Smooth muscle cell of the pulmonary artery (primary cell): ENCODE data around the gene PCDHB4. TPM values are rescaled to one million over a fixed set of nuclear protein-coding genes. Genes with fewer than 3 reads are reported as not detected.

Experiments
- total RNA-seq: library from RNA; depleted of rRNA; stranded (reverse); fragments of >200 nt; gene quantifications from 2 replicates; pipeline ENCODE4 v1.2.3, GENCODE V29; 2014

Gene PCDHB4
- total RNA-seq, result 0.20 and 0.59 TPM in 2 replicates

DNA sequence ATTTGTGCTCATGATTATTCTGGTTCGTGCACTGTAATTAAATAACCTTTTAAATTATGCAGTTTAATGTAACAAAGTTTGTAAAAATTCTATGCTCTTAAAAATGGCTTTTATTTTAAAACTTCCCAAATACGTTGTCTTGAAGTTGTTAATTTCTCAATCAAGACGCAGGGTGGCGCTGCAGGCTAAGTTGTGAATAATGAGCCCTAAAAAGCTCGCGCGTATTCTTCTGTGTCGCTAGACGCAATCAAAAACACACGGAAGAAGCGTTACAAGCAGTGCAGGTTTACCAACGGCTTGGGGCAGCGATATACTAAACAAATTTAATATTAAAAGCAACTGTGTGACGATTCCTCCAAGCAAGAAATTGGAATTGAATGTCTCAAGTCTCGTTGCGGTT is at the start of gene PCDHB4:
Gene PCDHB4 (plus strand): TSS at position 256 of the 400 bp plus-strand sequence. CDS start 181 bp downstream, outside the sequence.

DNA sequence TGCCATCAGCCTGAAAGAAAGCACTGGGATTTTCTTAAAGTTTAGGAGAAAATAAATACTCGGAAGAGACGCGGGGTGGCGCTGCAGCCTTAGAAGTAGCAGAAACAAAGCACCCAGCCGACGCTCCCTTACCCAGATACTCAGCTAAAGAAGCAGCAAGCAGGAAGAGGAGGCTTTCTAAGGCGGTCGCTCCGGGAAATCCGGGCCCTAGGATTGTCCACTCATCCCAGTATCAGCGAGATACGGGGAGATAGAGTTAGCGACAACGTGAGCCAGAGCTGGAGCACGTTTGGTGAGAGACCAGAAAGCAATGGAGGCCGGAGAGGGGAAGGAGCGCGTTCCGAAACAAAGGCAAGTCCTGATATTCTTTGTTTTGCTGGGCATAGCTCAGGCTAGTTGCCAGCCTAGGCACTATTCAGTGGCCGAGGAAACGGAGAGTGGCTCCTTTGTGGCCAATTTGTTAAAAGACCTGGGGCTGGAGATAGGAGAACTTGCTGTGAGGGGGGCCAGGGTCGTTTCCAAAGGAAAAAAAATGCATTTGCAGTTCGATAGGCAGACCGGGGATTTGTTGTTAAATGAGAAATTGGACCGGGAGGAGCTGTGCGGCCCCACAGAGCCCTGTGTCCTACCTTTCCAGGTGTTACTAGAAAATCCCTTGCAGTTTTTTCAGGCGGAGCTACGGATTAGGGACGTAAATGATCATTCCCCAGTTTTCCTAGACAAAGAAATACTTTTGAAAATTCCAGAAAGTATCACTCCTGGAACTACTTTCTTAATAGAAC is 26.9 kb upstream of the PCDHB4 start, which contains the start of gene PCDHB2:
Gene PCDHB2 (plus strand): TSS at position 135 of the 782 bp plus-strand sequence. CDS start 176 bp downstream, at position 311.

DNA sequence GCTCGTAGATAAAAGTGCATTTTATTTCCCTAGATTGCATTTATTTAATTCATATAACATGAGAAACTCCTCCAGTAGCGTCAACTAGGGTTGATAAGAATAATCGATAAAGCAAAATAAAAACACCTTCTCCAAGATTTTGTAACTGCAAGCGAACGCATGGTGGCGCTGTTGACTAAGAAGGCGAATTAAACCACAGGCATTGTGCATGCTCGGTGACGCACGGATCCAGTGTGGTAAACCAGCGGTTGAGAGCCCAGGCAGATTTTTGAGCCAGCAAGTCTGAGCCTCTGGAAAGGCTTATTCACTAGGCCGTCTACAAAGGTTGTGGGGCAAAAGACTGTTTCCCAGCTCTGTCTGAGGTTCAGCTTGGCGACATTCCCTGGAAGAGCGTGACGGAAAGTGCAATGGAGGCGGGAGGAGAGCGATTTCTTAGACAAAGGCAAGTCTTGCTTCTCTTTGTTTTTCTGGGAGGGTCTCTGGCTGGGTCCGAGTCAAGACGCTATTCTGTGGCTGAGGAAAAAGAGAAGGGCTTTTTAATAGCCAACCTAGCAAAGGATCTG is 21.3 kb upstream of the PCDHB4 start, which contains the start of gene PCDHB3:
Gene PCDHB3 (plus strand): TSS at position 231 of the 563 bp plus-strand sequence. CDS start 177 bp downstream, at position 408.

DNA sequence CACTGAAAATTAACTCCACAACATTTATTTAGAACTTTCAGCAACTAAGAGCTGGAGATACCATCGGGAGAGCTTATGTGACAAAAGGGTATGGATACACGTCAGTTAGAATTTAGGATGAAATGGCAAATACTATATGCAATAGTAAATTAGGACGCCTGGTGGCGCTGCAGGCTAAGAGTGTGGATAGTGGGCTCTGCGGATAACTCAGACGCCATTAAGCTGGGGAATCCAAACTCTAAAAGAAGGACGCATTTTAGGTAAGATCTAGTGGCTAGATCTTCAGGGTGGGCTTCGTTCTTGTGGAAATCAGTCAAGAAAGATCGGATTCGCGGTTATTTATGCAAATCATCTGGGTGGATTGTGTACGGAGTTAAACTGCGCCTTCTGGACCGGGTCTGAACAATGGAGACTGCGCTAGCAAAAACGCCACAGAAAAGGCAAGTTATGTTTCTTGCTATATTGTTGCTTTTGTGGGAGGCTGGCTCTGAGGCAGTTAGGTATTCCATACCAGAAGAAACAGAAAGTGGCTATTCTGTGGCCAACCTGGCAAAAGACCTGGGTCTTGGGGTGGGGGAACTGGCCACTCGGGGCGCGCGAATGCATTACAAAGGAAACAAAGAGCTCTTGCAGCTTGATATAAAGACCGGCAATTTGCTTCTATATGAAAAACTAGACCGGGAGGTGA is 13.6 kb downstream of the PCDHB4 start, which contains the start of gene PCDHB5:
Gene PCDHB5 (plus strand): TSS at position 177 of the 688 bp plus-strand sequence. CDS start 229 bp downstream, at position 406.

DNA sequence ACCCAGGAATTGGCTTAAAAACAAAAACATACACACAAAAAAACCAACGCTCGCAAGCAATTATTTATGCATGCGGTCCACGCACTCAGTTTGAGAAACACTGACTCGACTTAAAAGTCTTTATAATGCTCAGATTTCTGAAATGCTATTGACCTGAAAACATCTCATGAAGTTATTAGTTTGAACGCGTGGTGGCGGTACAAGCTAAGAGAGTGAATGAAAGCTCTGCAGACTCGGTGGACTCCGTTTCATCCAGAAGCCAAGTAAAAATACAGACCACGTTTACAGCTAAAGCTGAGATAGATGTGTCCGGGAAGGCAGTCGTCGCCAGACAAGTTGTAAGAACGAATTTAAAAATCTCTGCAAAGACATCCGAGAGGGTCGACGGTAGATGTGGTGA is 28.2 kb downstream of the PCDHB4 start, which contains the start of gene PCDHB6:
Gene PCDHB6 (plus strand): TSS at position 246 of the 400 bp plus-strand sequence. CDS start 201 bp downstream, outside the sequence.

DNA sequence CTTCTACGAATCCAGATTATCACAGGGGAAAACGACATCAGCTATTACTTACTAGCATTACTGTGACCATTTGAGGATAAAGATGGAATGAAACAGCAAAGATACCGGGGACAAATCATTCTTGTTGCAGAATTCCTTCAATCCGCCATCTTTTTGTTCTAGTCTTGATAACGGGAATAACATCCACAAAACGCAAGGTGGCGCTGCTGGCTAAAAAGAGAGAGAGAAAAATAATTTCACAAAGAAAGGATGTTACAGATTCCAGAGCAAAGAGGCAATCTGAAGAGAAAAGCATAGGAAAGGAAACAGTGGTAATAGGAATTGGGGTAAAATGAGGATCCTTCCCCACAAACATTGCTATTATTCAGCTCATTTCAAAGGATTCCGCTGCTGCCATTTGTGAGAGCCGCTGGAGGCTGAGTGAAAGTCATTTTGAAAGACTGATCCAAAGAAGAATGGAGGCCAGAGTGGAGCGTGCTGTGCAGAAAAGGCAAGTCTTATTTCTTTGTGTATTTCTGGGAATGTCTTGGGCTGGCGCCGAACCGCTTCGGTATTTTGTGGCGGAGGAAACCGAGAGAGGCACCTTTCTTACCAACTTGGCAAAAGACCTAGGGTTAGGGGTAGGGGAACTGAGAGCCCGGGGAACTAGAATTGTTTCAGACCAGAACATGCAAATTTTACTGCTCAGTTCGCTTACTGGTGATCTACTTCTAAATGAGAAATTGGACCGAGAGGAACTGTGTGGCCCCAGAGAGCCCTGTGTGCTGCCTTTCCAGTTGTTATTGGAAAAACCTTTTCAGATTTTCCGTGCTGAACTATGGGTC is 51.0 kb downstream of the PCDHB4 start, which contains the start of gene PCDHB7:
Gene PCDHB7 (plus strand): TSS at position 264 of the 824 bp plus-strand sequence. CDS start 192 bp downstream, at position 456.

Other genes starting within 250 kb of the PCDHB4 start
- 0.07 and 0.33 TPM in 2 replicates for gene PCDHA12, start 246.5 kb upstream of the PCDHB4 start, total RNA-seq
- gene PCDHA13, start 239.7 kb upstream of the PCDHB4 start, total RNA-seq, result 0.10 and 0.20 TPM in 2 replicates
- gene PCDHAC1, start 195.5 kb upstream of the PCDHB4 start, total RNA-seq, result 0.07 and 0.26 TPM in 2 replicates
- 0.43 and 1.3 TPM in 2 replicates for gene PCDHAC2, start 155.3 kb upstream of the PCDHB4 start, total RNA-seq
- gene PCDHB1, start 70.4 kb upstream of the PCDHB4 start, total RNA-seq, result not detected in 2 replicates
- gene PCDHB2, start 27.2 kb upstream of the PCDHB4 start, total RNA-seq, result 3.6 and 4.4 TPM in 2 replicates
- 0.79 and 1.6 TPM in 2 replicates for gene PCDHB3, start 21.3 kb upstream of the PCDHB4 start, total RNA-seq
- gene PCDHB5, start 13.4 kb downstream of the PCDHB4 start, total RNA-seq, result 0.36 and 2.2 TPM in 2 replicates
- 0.20 and 0.36 TPM in 2 replicates for gene PCDHB6, start 28.2 kb downstream of the PCDHB4 start, total RNA-seq
- 0.33 and 1.1 TPM in 2 replicates for gene PCDHB7, start 50.8 kb downstream of the PCDHB4 start, total RNA-seq
- 0.26 and 1.3 TPM in 2 replicates for gene PCDHB8, start 56.0 kb downstream of the PCDHB4 start, total RNA-seq
- gene PCDHB16, start 60.6 kb downstream of the PCDHB4 start, total RNA-seq, result 0.50 and 0.59 TPM in 2 replicates
- 0.40 and 0.59 TPM in 2 replicates for gene PCDHB9, start 65.3 kb downstream of the PCDHB4 start, total RNA-seq
- gene PCDHB10, start 70.5 kb downstream of the PCDHB4 start, total RNA-seq, result 0.79 and 1.4 TPM in 2 replicates
- 0.69 and 0.85 TPM in 2 replicates for gene PCDHB11, start 77.8 kb downstream of the PCDHB4 start, total RNA-seq
- gene PCDHB12, start 86.9 kb downstream of the PCDHB4 start, total RNA-seq, result 0.26 and 0.46 TPM in 2 replicates
- 0.59 and 1.8 TPM in 2 replicates for gene PCDHB13, start 92.1 kb downstream of the PCDHB4 start, total RNA-seq
- gene PCDHB14, start 101.5 kb downstream of the PCDHB4 start, total RNA-seq, result 1.6 and 2.1 TPM in 2 replicates
- 0.59 and 0.91 TPM in 2 replicates for gene PCDHB15, start 123.6 kb downstream of the PCDHB4 start, total RNA-seq
- 0.13 and 0.26 TPM in 2 replicates for gene SLC25A2, start 182.2 kb downstream of the PCDHB4 start, total RNA-seq
- 56.6 and 69.0 TPM in 2 replicates for gene TAF7, start 199.0 kb downstream of the PCDHB4 start, total RNA-seq
- 1.2 and 1.4 TPM in 2 replicates for gene PCDHGA1, start 208.7 kb downstream of the PCDHB4 start, total RNA-seq
- 2.8 and 4.2 TPM in 2 replicates for gene PCDHGA2, start 216.9 kb downstream of the PCDHB4 start, total RNA-seq
- 0.79 and 3.0 TPM in 2 replicates for gene PCDHGA3, start 222.0 kb downstream of the PCDHB4 start, total RNA-seq
- 2.2 and 3.8 TPM in 2 replicates for gene PCDHGB1, start 228.3 kb downstream of the PCDHB4 start, total RNA-seq
- gene PCDHGA4, start 233.2 kb downstream of the PCDHB4 start, total RNA-seq, result 11.6 and 16.9 TPM in 2 replicates
- 3.2 and 3.9 TPM in 2 replicates for gene PCDHGB2, start 238.2 kb downstream of the PCDHB4 start, total RNA-seq
- gene PCDHGA5, start 242.3 kb downstream of the PCDHB4 start, total RNA-seq, result 1.8 and 2.3 TPM in 2 replicates
- gene PCDHGB3, start 248.4 kb downstream of the PCDHB4 start, total RNA-seq, result 7.8 and 8.1 TPM in 2 replicates